Ishikawa (cell line): Measurements from ENCODE around the gene LENEP.

ENCODE experiments used
- CEBPB ChIP-seq: IDR thresholded peaks from 2 replicates; pipeline ENCODE4 v1.6.1; 2012
- CREB1 ChIP-seq: IDR thresholded peaks from 2 replicates; pipeline ENCODE4 v1.6.1; 2012; ENCODE audit warnings: low read depth
- EGR1 ChIP-seq: IDR thresholded peaks from 2 replicates; pipeline ENCODE4 v1.6.1; 2012
- EP300 ChIP-seq: IDR thresholded peaks from 2 replicates; pipeline ENCODE4 v1.6.1; 2012; ENCODE audit warnings: borderline replicate concordance
- FOXM1 ChIP-seq: IDR thresholded peaks from 2 replicates; pipeline ENCODE4 v1.6.1; 2012; ENCODE audit warnings: low read depth, borderline replicate concordance
- NFIC ChIP-seq: IDR thresholded peaks from 2 replicates; pipeline ENCODE4 v1.6.1; 2012
- RAD21 ChIP-seq: IDR thresholded peaks from 2 replicates; pipeline ENCODE4 v1.6.1; 2012; ENCODE audit warnings: low read depth
- TAF1 ChIP-seq: IDR thresholded peaks from 2 replicates; pipeline ENCODE4 v1.6.1; 2012; ENCODE audit warnings: low read depth, mild to moderate bottlenecking
- TCF12 ChIP-seq: IDR thresholded peaks from 2 replicates; pipeline ENCODE4 v1.6.1; 2012; ENCODE audit warnings: low read depth
- TEAD4 ChIP-seq: IDR thresholded peaks from 2 replicates; pipeline ENCODE4 v1.6.1; 2012
- USF1 ChIP-seq: IDR thresholded peaks from 2 replicates; pipeline ENCODE4 v1.6.1; 2012
- YY1 ChIP-seq: IDR thresholded peaks from 2 replicates; pipeline ENCODE4 v1.6.1; 2012; ENCODE audit warnings: low read depth
- ZBTB7A ChIP-seq: IDR thresholded peaks from 2 replicates; pipeline ENCODE4 v1.6.1; 2012; ENCODE audit warnings: low read depth
- TF ChIP-seq, protein P1 (sequence below): IDR thresholded peaks from 2 replicates; pipeline ENCODE4 v1.6.1; 2012
- TF ChIP-seq, protein P2 (sequence below): IDR thresholded peaks from 2 replicates; pipeline ENCODE4 v1.6.1; 2012; ENCODE audit warnings: low read depth, mild to moderate bottlenecking

Gene LENEP

GRCh38 chr1:154958036-154958435, 35.4 kb upstream of the LENEP start:
- no peak for TF ChIP-seq TCF12
- no peak for TF ChIP-seq CREB1
- no peak for TF ChIP-seq EP300
- no peak for TF ChIP-seq ZBTB7A
- no peak for TF ChIP-seq EGR1
- TF ChIP-seq CEBPB, result no peak
- TF ChIP-seq, protein P1, sequence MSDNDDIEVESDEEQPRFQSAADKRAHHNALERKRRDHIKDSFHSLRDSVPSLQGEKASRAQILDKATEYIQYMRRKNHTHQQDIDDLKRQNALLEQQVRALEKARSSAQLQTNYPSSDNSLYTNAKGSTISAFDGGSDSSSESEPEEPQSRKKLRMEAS, result no peak
- TF ChIP-seq RAD21, result no peak
- TF ChIP-seq YY1, result no peak
- TF ChIP-seq TAF1, result no peak
- no peak for TF ChIP-seq FOXM1
- no peak for TF ChIP-seq USF1
- no peak for TF ChIP-seq TEAD4
- TF ChIP-seq, protein P2, sequence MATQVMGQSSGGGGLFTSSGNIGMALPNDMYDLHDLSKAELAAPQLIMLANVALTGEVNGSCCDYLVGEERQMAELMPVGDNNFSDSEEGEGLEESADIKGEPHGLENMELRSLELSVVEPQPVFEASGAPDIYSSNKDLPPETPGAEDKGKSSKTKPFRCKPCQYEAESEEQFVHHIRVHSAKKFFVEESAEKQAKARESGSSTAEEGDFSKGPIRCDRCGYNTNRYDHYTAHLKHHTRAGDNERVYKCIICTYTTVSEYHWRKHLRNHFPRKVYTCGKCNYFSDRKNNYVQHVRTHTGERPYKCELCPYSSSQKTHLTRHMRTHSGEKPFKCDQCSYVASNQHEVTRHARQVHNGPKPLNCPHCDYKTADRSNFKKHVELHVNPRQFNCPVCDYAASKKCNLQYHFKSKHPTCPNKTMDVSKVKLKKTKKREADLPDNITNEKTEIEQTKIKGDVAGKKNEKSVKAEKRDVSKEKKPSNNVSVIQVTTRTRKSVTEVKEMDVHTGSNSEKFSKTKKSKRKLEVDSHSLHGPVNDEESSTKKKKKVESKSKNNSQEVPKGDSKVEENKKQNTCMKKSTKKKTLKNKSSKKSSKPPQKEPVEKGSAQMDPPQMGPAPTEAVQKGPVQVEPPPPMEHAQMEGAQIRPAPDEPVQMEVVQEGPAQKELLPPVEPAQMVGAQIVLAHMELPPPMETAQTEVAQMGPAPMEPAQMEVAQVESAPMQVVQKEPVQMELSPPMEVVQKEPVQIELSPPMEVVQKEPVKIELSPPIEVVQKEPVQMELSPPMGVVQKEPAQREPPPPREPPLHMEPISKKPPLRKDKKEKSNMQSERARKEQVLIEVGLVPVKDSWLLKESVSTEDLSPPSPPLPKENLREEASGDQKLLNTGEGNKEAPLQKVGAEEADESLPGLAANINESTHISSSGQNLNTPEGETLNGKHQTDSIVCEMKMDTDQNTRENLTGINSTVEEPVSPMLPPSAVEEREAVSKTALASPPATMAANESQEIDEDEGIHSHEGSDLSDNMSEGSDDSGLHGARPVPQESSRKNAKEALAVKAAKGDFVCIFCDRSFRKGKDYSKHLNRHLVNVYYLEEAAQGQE, result no peak
- no peak for TF ChIP-seq NFIC

GRCh38 chr1:154958681-154959425, 34.5 kb upstream of the LENEP start:
- TF ChIP-seq TEAD4 (no peak), CREB1 (no peak), NFIC (no peak), EGR1 (no peak), TCF12 (no peak), EP300 (no peak), CEBPB (no peak)

DNA sequence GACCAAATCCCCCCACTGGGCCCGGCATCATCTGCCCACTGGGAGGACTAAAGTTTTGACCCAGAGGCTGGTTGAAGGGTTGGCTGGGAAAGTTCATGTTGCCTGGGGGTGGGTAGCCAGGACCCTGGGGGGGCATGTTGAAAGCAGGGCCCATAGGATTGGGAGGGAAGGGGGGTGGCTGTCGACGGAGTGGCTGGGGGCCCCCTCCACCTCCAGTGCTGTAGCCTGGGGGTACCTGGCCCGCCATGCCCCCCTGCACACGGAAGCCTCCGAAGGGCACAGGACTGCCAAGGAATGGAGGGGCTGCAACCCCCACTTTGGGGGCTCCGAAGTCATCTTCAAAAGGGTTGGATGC, 34.0 kb upstream of the LENEP start:
- TF ChIP-seq CREB1 (no peak), TCF12 (no peak), TAF1 (no peak), EP300 (no peak), ZBTB7A (no peak), CEBPB (no peak), EGR1 (no peak), RAD21 (no peak), NFIC (no peak), USF1 (no peak), FOXM1 (no peak), YY1 (no peak)
- TF ChIP-seq, protein P1, result no peak
- TF ChIP-seq, protein P2, result no peak

- TF ChIP-seq YY1 (no peak), CEBPB (no peak), NFIC (no peak), TEAD4 (no peak), RAD21 (no peak), ZBTB7A (no peak), CREB1 (no peak), FOXM1 (no peak), USF1 (no peak), EGR1 (no peak), TAF1 (no peak), EP300 (no peak), TCF12 (no peak)
- TF ChIP-seq, protein P1, result no peak
- TF ChIP-seq, protein P2, result no peak
Measured at GRCh38 chr1:154960446-154961136, 32.8 kb upstream of the LENEP start.
